H9 (cell line): Measurements from ENCODE around the gene FCMR. TPM values are rescaled to one million over a fixed set of nuclear protein-coding genes. Genes with fewer than 3 reads are reported as not detected.

Experiments
- DNase-seq: peaks from one replicate; pipeline ENCODE4 v3.0.0-alpha.2; 2017
- H2AFZ ChIP-seq: one replicate; pipeline ENCODE4 v1.6.1; 2013; ENCODE audit warnings: mild to moderate bottlenecking, low read length, control low read depth, moderate library complexity
- H2AK5ac ChIP-seq: 2 replicates; pipeline ENCODE4 v1.6.1; 2013; ENCODE audit warnings: low read length, control low read depth, mixed read lengths; ENCODE audit not compliant: insufficient read length
- H2BK120ac ChIP-seq: one replicate; pipeline ENCODE4 v1.6.1; 2013; ENCODE audit warnings: low read depth, mild to moderate bottlenecking, low read length, control low read depth, inconsistent platforms; ENCODE audit not compliant: poor library complexity, severe bottlenecking
- H2BK12ac ChIP-seq: 2 replicates; pipeline ENCODE4 v1.6.1; 2013; ENCODE audit warnings: low read length, control low read depth, mixed read lengths, low read depth; ENCODE audit not compliant: insufficient read length
- H2BK15ac ChIP-seq: 2 replicates; pipeline ENCODE4 v1.6.1; 2013; ENCODE audit warnings: low read depth, low read length, control low read depth
- H2BK20ac ChIP-seq: one replicate; pipeline ENCODE4 v1.6.1; 2013; ENCODE audit warnings: low read depth, mild to moderate bottlenecking, low read length, control low read depth, inconsistent platforms; ENCODE audit not compliant: poor library complexity, severe bottlenecking
- H2BK5ac ChIP-seq: 2 replicates; pipeline ENCODE4 v1.6.1; 2013; ENCODE audit warnings: low read length, control low read depth, mixed read lengths; ENCODE audit not compliant: insufficient read length
- H3K14ac ChIP-seq: 2 replicates; pipeline ENCODE4 v1.6.1; 2013; ENCODE audit warnings: low read length, control low read depth; ENCODE audit not compliant: insufficient read depth
- H3K18ac ChIP-seq: 2 replicates; pipeline ENCODE4 v1.6.1; 2013; ENCODE audit warnings: low read depth, mild to moderate bottlenecking, mixed read lengths, low read length, control low read depth; ENCODE audit not compliant: insufficient read length
- H3K23ac ChIP-seq: 2 replicates; pipeline ENCODE4 v1.6.1; 2013; ENCODE audit warnings: low read length, control low read depth, mixed read lengths, low read depth; ENCODE audit not compliant: insufficient read length
- H3K23me2 ChIP-seq: 2 replicates; pipeline ENCODE4 v1.6.1; 2013; ENCODE audit warnings: low read depth, mild to moderate bottlenecking, mixed read lengths, low read length, control low read depth; ENCODE audit not compliant: insufficient read length, poor library complexity, severe bottlenecking
- H3K27ac ChIP-seq: 2 replicates; pipeline ENCODE4 v1.5.1; 2013; ENCODE audit warnings: low read length, control low read depth, mixed read lengths, low read depth; ENCODE audit not compliant: insufficient read length
- H3K27me3 ChIP-seq: 2 replicates; pipeline ENCODE4 v1.6.1; 2013; ENCODE audit warnings: low read length, control low read depth, inconsistent platforms; ENCODE audit not compliant: insufficient read depth
- H3K4ac ChIP-seq: 2 replicates; pipeline ENCODE4 v1.6.1; 2013; ENCODE audit warnings: low read depth, mild to moderate bottlenecking, control low read depth, inconsistent platforms, low read length, moderate library complexity
- H3K4me1 ChIP-seq: 2 replicates; pipeline ENCODE4 v1.6.1; 2013; ENCODE audit warnings: low read length, control low read depth, inconsistent platforms; ENCODE audit not compliant: insufficient read depth
- H3K4me2 ChIP-seq: 2 replicates; pipeline ENCODE4 v1.6.1; 2013; ENCODE audit warnings: low read length, control low read depth, mixed read lengths; ENCODE audit not compliant: insufficient read length, insufficient read depth
- H3K56ac ChIP-seq: 2 replicates; pipeline ENCODE4 v1.6.1; 2013; ENCODE audit warnings: low read depth, mild to moderate bottlenecking, mixed read lengths, low read length, control low read depth; ENCODE audit not compliant: insufficient read length
- H3K79me1 ChIP-seq: 2 replicates; pipeline ENCODE4 v1.6.1; 2013; ENCODE audit warnings: low read depth, mild to moderate bottlenecking, moderate library complexity, low read length, control low read depth, inconsistent platforms; ENCODE audit not compliant: insufficient read depth, poor library complexity, severe bottlenecking
- H3K79me2 ChIP-seq: 2 replicates; pipeline ENCODE4 v1.6.1; 2013; ENCODE audit warnings: low read length, control low read depth, inconsistent platforms; ENCODE audit not compliant: insufficient read depth
- H3K9ac ChIP-seq: 2 replicates; pipeline ENCODE4 v1.6.1; 2013; ENCODE audit warnings: low read length, control low read depth, mixed read lengths; ENCODE audit not compliant: insufficient read length; ENCODE audit errors: extremely low read depth
- H3K9me3 ChIP-seq: one replicate; pipeline ENCODE4 v1.6.1; 2013; ENCODE audit warnings: low read depth, low read length, inconsistent platforms; ENCODE audit not compliant: control insufficient read depth
- H3T11ph ChIP-seq: one replicate; pipeline ENCODE4 v1.6.1; 2013; ENCODE audit warnings: mild to moderate bottlenecking, low read length, control low read depth, inconsistent platforms
- H4K20me1 ChIP-seq: one replicate; pipeline ENCODE4 v1.6.1; 2013; ENCODE audit not compliant: control insufficient read depth, insufficient read length, insufficient read depth
- H4K5ac ChIP-seq: 2 replicates; pipeline ENCODE4 v1.6.1; 2013; ENCODE audit warnings: low read depth, mild to moderate bottlenecking, mixed read lengths, low read length, control low read depth; ENCODE audit not compliant: insufficient read length
- H4K8ac ChIP-seq: replicated peaks from 2 replicates; pipeline ENCODE4 v1.6.1; 2013; ENCODE audit warnings: low read length, control low read depth, mixed read lengths, low read depth; ENCODE audit not compliant: insufficient read length
- H4K91ac ChIP-seq: 2 replicates; pipeline ENCODE4 v1.6.1; 2013; ENCODE audit warnings: low read depth, mild to moderate bottlenecking, moderate library complexity, mixed read lengths, low read length, control low read depth; ENCODE audit not compliant: insufficient read length
- H3K27ac Mint-ChIP-seq, 3 experiments: 2 replicates in 2 of 3; 3 replicates in 1 of 3; pipeline ENCODE4 v1.8.0; 2020 to 2021; ENCODE audit warnings: mixed read lengths in 3 of 3, mild to moderate bottlenecking in 1 of 3, moderate library complexity in 1 of 3
- H3K27me3 Mint-ChIP-seq: 2 replicates; pipeline ENCODE4 v1.8.0; 2021; ENCODE audit warnings: low read depth, mild to moderate bottlenecking, moderate library complexity, mixed read lengths
- H3K36me3 Mint-ChIP-seq, 3 experiments: 2 replicates in 2 of 3; 3 replicates in 1 of 3; pipeline ENCODE4 v1.8.0; 2020 to 2021; ENCODE audit warnings: low read depth in 3 of 3, mixed read lengths in 3 of 3; ENCODE audit not compliant: insufficient read depth in 1 of 3
- H3K4me1 Mint-ChIP-seq, 2 experiments: 2 replicates each; pipeline ENCODE4 v1.8.0; 2020; ENCODE audit warnings: mixed read lengths in 2 of 2
- H3K4me3 Mint-ChIP-seq, 2 experiments: 2 replicates in 1 of 2; 3 replicates in 1 of 2; pipeline ENCODE4 v1.8.0; 2020 to 2021; ENCODE audit warnings: mild to moderate bottlenecking in 2 of 2, mixed read lengths in 2 of 2, moderate library complexity in 1 of 2
- H3K9me3 Mint-ChIP-seq, 2 experiments: 2 replicates in 1 of 2; 3 replicates in 1 of 2; pipeline ENCODE4 v1.8.0; 2020; ENCODE audit warnings: mild to moderate bottlenecking in 2 of 2, mixed read lengths in 2 of 2, moderate library complexity in 1 of 2
- CTCF ChIP-seq: fragments of 200-600 bp; sonication (generic); conservative IDR thresholded peaks from 3 replicates; pipeline ENCODE4 v1.8.0; 2021; ENCODE audit warnings: antibody characterized with exemption, mild to moderate bottlenecking
- WGBS: extraction: QIAGEN DNeasy Blood & Tissue Kit; methylation state at CpG from one replicate; pipeline ENCODE4 v1.1.7; 2013; ENCODE audit warnings: missing lambda C conversion rate, low lambda C conversion rate, mixed read lengths; ENCODE audit not compliant: insufficient read length; ENCODE audit errors: extremely low coverage; 5-methylcytosine and 5-hydroxymethylcytosine counted together
- total RNA-seq: library from RNA; stranded (reverse); gene quantifications from 2 replicates; pipeline ENCODE4 v1.2.1, GENCODE V29; 2021

FCMR gene
- total RNA-seq, 1 experiment from 2014 or later: not detected

GRCh38 chr1:206911064-206911663, 10.6 kb downstream of the FCMR start:
- Histone ChIP-seq H4K5ac (no peak overlapping the region), H2BK12ac (no peak overlapping the region), H4K20me1 (no peaks in the 10 kb centered on the region), H3K4ac (no peak overlapping the region), H2BK120ac (no peak overlapping the region), H2BK20ac (no peak overlapping the region), H3K23ac (no peak overlapping the region), H3K79me1 (no peaks in the 10 kb centered on the region), H3K79me2 (no peaks in the 10 kb centered on the region), H4K91ac (no peak overlapping the region), H3K9me3 (no peaks in the 10 kb centered on the region), H3K23me2 (peaks cover 6% of the 10 kb centered on the region), H3K4me1 (0 out of 2 replicates have a peak, but pooled peaks cover 3% of the 10 kb centered on the region), H3K18ac (no peak overlapping the region), H3K9ac (no peak overlapping the region), H2BK5ac (no peak overlapping the region), H2BK15ac (no peak overlapping the region), H2AFZ (no peak overlapping the region), H3T11ph (no peak overlapping the region), H3K4me2 (no peak overlapping the region), H2AK5ac (no peak overlapping the region), H3K27ac (no peak overlapping the region), H4K8ac (no peak overlapping the region), H3K56ac (no peak overlapping the region), H3K27me3 (peaks cover 11% of the 10 kb centered on the region; the same call in 1 of the 2 replicates), H3K14ac (no peak overlapping the region)
- no peaks in the 10 kb centered on the region; a peak in 1 of 5 replicates for H3K9me3 Mint-ChIP-seq
- peak; percentile 85 for TF ChIP-seq CTCF
- H3K27ac Mint-ChIP-seq: no peak overlapping the region
- peaks cover 5 to 20% of the 10 kb centered on the region in 2 experiments for H3K4me1 Mint-ChIP-seq
- DNase-seq: no peak
- WGBS: no CpG with 5 or more reads among the region's 1 CpG
- no peaks in the 10 kb centered on the region; a peak in 1 of 7 replicates for H3K36me3 Mint-ChIP-seq
- peaks cover 74% of the 10 kb centered on the region for H3K27me3 Mint-ChIP-seq
- H3K4me3 Mint-ChIP-seq: no peak overlapping the region
